GM18498 (cell line): Measurements from ENCODE around the gene LAMA1.

Experiments used
- ATAC-seq: cut with Tn5 transposase; IDR thresholded peaks from one replicate; pipeline ENCODE4 v1.9.1; 2021; ENCODE audit warnings: mild to moderate bottlenecking, moderate library complexity; ENCODE audit not compliant: unreplicated experiment

Gene LAMA1

GRCh38 chr18:7116001-7116730, 1.4 kb downstream of the LAMA1 start:
- no peak for ATAC-seq

- ATAC-seq = no peak
These were observed 4.7 kb downstream of the LAMA1 start for GRCh38 chr18:7112936-7113335.

- ATAC-seq = no peak
These were observed 6.5 kb downstream of the LAMA1 start for GRCh38 chr18:7111134-7111533.

GRCh38 chr18:7105943-7106342, 11.7 kb downstream of the LAMA1 start:
- ATAC-seq = no peak

- ATAC-seq = no peak
These were observed 12.3 kb downstream of the LAMA1 start for GRCh38 chr18:7105268-7105667.

GRCh38 chr18:7104649-7105048, 12.9 kb downstream of the LAMA1 start:
- ATAC-seq = no peak

GRCh38 chr18:7102131-7102530, 15.5 kb downstream of the LAMA1 start:
- no peak for ATAC-seq

- ATAC-seq = no peak
These were observed 20.8 kb downstream of the LAMA1 start for GRCh38 chr18:7096838-7097237.

GRCh38 chr18:7094427-7094826, 23.2 kb downstream of the LAMA1 start:
- ATAC-seq = no peak

- ATAC-seq = no peak
These were observed 26.8 kb downstream of the LAMA1 start for GRCh38 chr18:7090771-7091170.

GRCh38 chr18:7089369-7089768, 28.2 kb downstream of the LAMA1 start:
- no peak for ATAC-seq

GRCh38 chr18:7084080-7085065, 33.2 kb downstream of the LAMA1 start:
- ATAC-seq = no peak

GRCh38 chr18:7082671-7083070, 34.9 kb downstream of the LAMA1 start:
- ATAC-seq = no peak

GRCh38 chr18:7079231-7079630, 38.4 kb downstream of the LAMA1 start:
- ATAC-seq = no peak

GRCh38 chr18:7072593-7072992, 45.0 kb downstream of the LAMA1 start:
- no peak for ATAC-seq

- ATAC-seq = no peak
These were observed 46.0 kb downstream of the LAMA1 start for GRCh38 chr18:7071600-7071999.

- no peak for ATAC-seq
These were observed 47.1 kb downstream of the LAMA1 start for GRCh38 chr18:7070466-7070865.

- no peak for ATAC-seq
These were observed 48.6 kb downstream of the LAMA1 start for GRCh38 chr18:7068871-7069590.

GRCh38 chr18:7066965-7067555, 50.5 kb downstream of the LAMA1 start:
- ATAC-seq = no peak

- ATAC-seq = no peak
These were observed 51.9 kb downstream of the LAMA1 start for GRCh38 chr18:7065736-7066135.

- no peak for ATAC-seq
These were observed 53.3 kb downstream of the LAMA1 start for GRCh38 chr18:7064346-7064745.
